HCT116 (cell line): ENCODE results near the gene CD27. TPM values are rescaled to one million over a fixed set of nuclear protein-coding genes. Genes with fewer than 3 reads are reported as not detected.

Experiments
- ATAC-seq: fragments of 200-7000 bp; cut with Tn5 transposase; 2 replicates; pipeline ENCODE4 v1.9.1; 2020; ENCODE audit warnings: mild to moderate bottlenecking, moderate library complexity
- BruUV-seq: library from RNA; stranded (reverse); fragments of 400-500 nt; replicated peaks from 2 replicates; lab custom pipeline; 2021; lab: Mats Ljungman, UMichigan
- CTCF ChIA-PET: fragments of 300-600 bp; sonication (Branson Sonifier 250); formaldehyde crosslinking; loops from one replicate; lab custom pipeline; 2021; ENCODE audit warnings: antibody characterized with exemption; lab: Charles Lee
- POLR2A ChIA-PET: fragments of 300-600, 350-600 bp; sonication (Branson Sonifier 250); formaldehyde crosslinking; loops from one replicate; lab custom pipeline; 2021; ENCODE audit warnings: antibody characterized with exemption; lab: Charles Lee
- RAD21 ChIA-PET, 2 experiments: fragments of 300-600 bp; sonication (Branson Sonifier 250); formaldehyde crosslinking; loops; one replicate each; lab custom pipeline; 2023; ENCODE audit warnings: low total read pairs in 2 of 2; ENCODE audit not compliant: uncharacterized antibody in 2 of 2, unreplicated experiment in 2 of 2, low non-redundant PET in 1 of 2; lab: Charles Lee
- DNase-seq: peaks from one replicate; pipeline ENCODE4 v3.0.0-alpha.2; 2010; ENCODE audit warnings: low read depth, low spot score
- H2AFZ ChIP-seq: fragments of 200-600 bp; shearing (Covaris generic), sonication (generic); 2 replicates; pipeline ENCODE4 v1.6.1; 2017; ENCODE audit warnings: low read depth, mixed run types, mixed read lengths, antibody characterized with exemption, low read length; ENCODE audit not compliant: poor library complexity, severe bottlenecking
- H3K27ac ChIP-seq: 2 replicates; pipeline ENCODE4 v1.5.1; 2012; ENCODE audit warnings: low read depth, low read length
- H3K27me3 ChIP-seq: fragments of 200-600 bp; sonication (generic); 2 replicates; pipeline ENCODE4 v1.6.1; 2016; ENCODE audit warnings: mixed run types, low read length, mixed read lengths; ENCODE audit not compliant: insufficient read depth
- H3K36me3 ChIP-seq, 2 experiments: fragments of 200-500 bp in 1 of 2; fragments of 200-600 bp in 1 of 2; sonication (Bioruptor generic) in 1 of 2; sonication (generic) in 1 of 2; 2 replicates each; pipeline versions ENCODE4 v1.5.1 to v1.6.1; 2014 to 2016; ENCODE audit warnings: low read length in 2 of 2, inconsistent platforms in 1 of 2, mixed read lengths in 1 of 2, mixed run types in 1 of 2; ENCODE audit not compliant: insufficient read depth in 2 of 2, control insufficient read depth in 1 of 2
- H3K4me1 ChIP-seq, 2 experiments: fragments of 200-600 bp in 1 of 2; sonication (generic) in 1 of 2; 2 replicates each; pipeline versions ENCODE4 v1.5.1 to v1.6.1; 2012 to 2017; ENCODE audit warnings: low read length in 2 of 2, inconsistent platforms in 1 of 2, mild to moderate bottlenecking in 1 of 2, mixed read lengths in 1 of 2, mixed run types in 1 of 2, moderate library complexity in 1 of 2; ENCODE audit not compliant: insufficient read depth in 2 of 2, control insufficient read depth in 1 of 2
- H3K4me2 ChIP-seq: fragments of 200-600 bp; sonication (generic); 2 replicates; pipeline ENCODE4 v1.6.1; 2017; ENCODE audit warnings: mixed run types, low read length, mixed read lengths
- H3K4me3 ChIP-seq, 2 experiments: fragments of 200-600 bp in 1 of 2; sonication (generic) in 1 of 2; replicated peaks in 1 of 2; 2 replicates each; pipeline ENCODE4 v1.5.1; 2011 to 2016; ENCODE audit warnings: low read length in 2 of 2, control low read depth in 1 of 2, low read depth in 1 of 2, mild to moderate bottlenecking in 1 of 2, mixed read lengths in 1 of 2, mixed run types in 1 of 2
- H3K79me2 ChIP-seq: fragments of 200-600 bp; sonication (generic); 2 replicates; pipeline ENCODE4 v1.6.1; 2017; ENCODE audit warnings: mild to moderate bottlenecking, mixed run types, low read length, moderate library complexity, mixed read lengths; ENCODE audit not compliant: insufficient read depth
- H3K9ac ChIP-seq: fragments of 200-600 bp; sonication (generic); 2 replicates; pipeline ENCODE4 v1.6.1; 2016; ENCODE audit warnings: low read length, mixed read lengths
- H3K9me2 ChIP-seq: fragments of 200-600 bp; sonication (generic), shearing (Covaris generic); 2 replicates; pipeline ENCODE4 v1.6.1; 2017; ENCODE audit warnings: mixed run types, mild to moderate bottlenecking, moderate library complexity; ENCODE audit not compliant: insufficient read depth
- H3K9me3 ChIP-seq, 2 experiments: fragments of 200-500 bp in 1 of 2; fragments of 200-600 bp in 1 of 2; sonication (Bioruptor generic) in 1 of 2; sonication (generic) in 1 of 2; 2 replicates each; pipeline ENCODE4 v1.6.1; 2014 to 2017; ENCODE audit warnings: low read length in 2 of 2, mixed read lengths in 2 of 2, inconsistent platforms in 1 of 2, low read depth in 1 of 2, mild to moderate bottlenecking in 1 of 2, mixed run types in 1 of 2, moderate library complexity in 1 of 2; ENCODE audit not compliant: control insufficient read depth in 1 of 2, insufficient read depth in 1 of 2
- H4K20me1 ChIP-seq: fragments of 200-600 bp; sonication (generic), shearing (Covaris generic); 2 replicates; pipeline ENCODE4 v1.6.1; 2017; ENCODE audit warnings: mixed run types, mild to moderate bottlenecking, moderate library complexity; ENCODE audit not compliant: insufficient read depth
- EZH2phosphoT487 ChIP-seq: fragments of 200-600 bp; IDR thresholded peaks from 2 replicates; pipeline ENCODE4 v1.6.1; 2018; ENCODE audit warnings: antibody characterized with exemption, borderline replicate concordance
- POLR2A ChIP-seq: IDR thresholded peaks from 2 replicates; pipeline ENCODE4 v1.7.0; 2011; ENCODE audit warnings: borderline replicate concordance; ENCODE audit not compliant: insufficient read depth, insufficient read length; ENCODE audit errors: extremely low read depth
- RAD21 ChIP-seq: IDR thresholded peaks from 2 replicates; pipeline ENCODE4 v1.6.1; 2012; ENCODE audit warnings: low read depth, mild to moderate bottlenecking
- SP1 ChIP-seq: IDR thresholded peaks from 2 replicates; pipeline ENCODE4 v1.6.1; 2012; ENCODE audit warnings: low read depth
- intact Hi-C: fragments of 100-400 bp; cut with micrococcal nuclease; formaldehyde crosslinking; loops from 2 replicates; pipeline ENCODE4 v1.10.0; 2022
- total RNA-seq: library from RNA; stranded (reverse); gene quantifications from one replicate; pipeline ENCODE4 v1.2.1, GENCODE V29; 2021; ENCODE audit not compliant: unreplicated experiment
- TF ChIP-seq, protein P1 (sequence below): IDR thresholded peaks from 2 replicates; pipeline ENCODE4 v1.6.1; 2011; ENCODE audit warnings: mild to moderate bottlenecking, low read length, moderate library complexity; ENCODE audit not compliant: insufficient replicate concordance; ENCODE audit errors: extremely low read depth

The CD27 gene
- total RNA-seq, 1 experiment from 2014 or later = 0.25 TPM

DNA sequence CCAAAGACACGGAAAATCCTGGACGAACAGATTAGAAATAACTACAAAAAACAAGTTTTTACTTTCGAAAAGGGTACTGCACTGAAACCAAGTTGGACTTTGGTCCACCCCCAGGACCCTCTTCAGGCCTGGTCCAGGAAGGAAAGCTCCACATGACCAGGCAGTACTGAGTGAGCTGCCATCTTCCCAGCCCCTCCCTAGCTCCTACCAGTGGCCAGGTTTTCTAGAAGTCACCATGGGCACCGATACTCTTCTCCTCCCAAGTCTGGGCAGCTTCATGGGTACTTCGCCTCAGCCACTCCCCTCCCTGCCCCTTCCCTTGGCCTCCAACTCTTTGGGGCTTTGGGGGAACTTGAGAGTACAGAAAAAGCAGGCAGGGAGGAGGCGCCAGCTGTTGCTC, 19.1 kb downstream of the CD27 start (continued):
- TF ChIP-seq, protein P1, sequence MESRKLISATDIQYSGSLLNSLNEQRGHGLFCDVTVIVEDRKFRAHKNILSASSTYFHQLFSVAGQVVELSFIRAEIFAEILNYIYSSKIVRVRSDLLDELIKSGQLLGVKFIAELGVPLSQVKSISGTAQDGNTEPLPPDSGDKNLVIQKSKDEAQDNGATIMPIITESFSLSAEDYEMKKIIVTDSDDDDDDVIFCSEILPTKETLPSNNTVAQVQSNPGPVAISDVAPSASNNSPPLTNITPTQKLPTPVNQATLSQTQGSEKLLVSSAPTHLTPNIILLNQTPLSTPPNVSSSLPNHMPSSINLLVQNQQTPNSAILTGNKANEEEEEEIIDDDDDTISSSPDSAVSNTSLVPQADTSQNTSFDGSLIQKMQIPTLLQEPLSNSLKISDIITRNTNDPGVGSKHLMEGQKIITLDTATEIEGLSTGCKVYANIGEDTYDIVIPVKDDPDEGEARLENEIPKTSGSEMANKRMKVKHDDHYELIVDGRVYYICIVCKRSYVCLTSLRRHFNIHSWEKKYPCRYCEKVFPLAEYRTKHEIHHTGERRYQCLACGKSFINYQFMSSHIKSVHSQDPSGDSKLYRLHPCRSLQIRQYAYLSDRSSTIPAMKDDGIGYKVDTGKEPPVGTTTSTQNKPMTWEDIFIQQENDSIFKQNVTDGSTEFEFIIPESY = no peak
- no peak for TF ChIP-seq POLR2A
- TF ChIP-seq SP1 = no peak
- no peak for TF ChIP-seq RAD21

GRCh38 chr12:6464531-6464930, 19.8 kb downstream of the CD27 start:
- no TSS peak for BruUV-seq
- Histone ChIP-seq H3K4me1 (peaks cover 1 to 6% of the 10 kb centered on the region in 2 experiments; a peak in 3 of 4 replicates), H3K27ac (no peak overlapping the region), H3K36me3 (peaks cover 14 to 31% of the 10 kb centered on the region in 2 experiments; a peak in 3 of 4 replicates), H3K9ac (no peak overlapping the region), H3K9me2 (no peaks in the 10 kb centered on the region), H4K20me1 (no peaks in the 10 kb centered on the region), H3K9me3 (no peaks in the 10 kb centered on the region), H3K4me3 (no peak overlapping the region), H2AFZ (no peak overlapping the region), H3K79me2 (no peaks in the 10 kb centered on the region), H3K4me2 (no peak overlapping the region), H3K27me3 (no peaks in the 10 kb centered on the region)
- ChIA-PET RAD21 (interaction anchor here (0.9 to 1.7 kb wide), 4 partner anchors 41 to 476 kb away, joined by 4 to 9 read pairs (median 5); no protein-coding TSS in a partner anchor), CTCF (interaction anchor here (1.3 to 2.1 kb wide), 6 partner anchors 41 to 476 kb away, joined by 5 to 46 read pairs (median 16); no protein-coding TSS in a partner anchor), POLR2A (interaction anchor here (1.0 to 1.5 kb wide), 2 partner anchors 128 to 138 kb away, joined by 3 to 7 read pairs; no protein-coding TSS in a partner anchor)
- intact Hi-C loops = loop anchor here (2.0 kb wide), 1 partner anchor 402 kb away; no protein-coding TSS in a partner anchor
- ATAC-seq (no peak), DNase-seq (no peak)
- no peak for TF ChIP-seq EZH2phosphoT487
